ENCODE data around the gene DPH5.

- no peak for TF ChIP-seq CTCF (IDR thresholded peaks at IDR 0.05; ENCODE audit: extremely low read depth in 1 of 2, insufficient read depth in 1 of 2, low read depth in 1 of 2, low read length in 2 of 2)
- TF ChIP-seq FOS (IDR thresholded peaks at IDR 0.05; ENCODE audit: borderline replicate concordance, insufficient read depth, low read length) = no peak
These were observed 53.4 kb downstream of the DPH5 start for GRCh38 chr1:100972185-100972584.

Data from endothelial cell of umbilical vein (primary cell).